ENCODE results near the gene POU3F2. TPM values are rescaled to one million over a fixed set of nuclear protein-coding genes. Genes with fewer than 3 reads are reported as not detected.

POU3F2 gene
- total and polyA plus RNA-seq, 12 donors = not detected

DNA sequence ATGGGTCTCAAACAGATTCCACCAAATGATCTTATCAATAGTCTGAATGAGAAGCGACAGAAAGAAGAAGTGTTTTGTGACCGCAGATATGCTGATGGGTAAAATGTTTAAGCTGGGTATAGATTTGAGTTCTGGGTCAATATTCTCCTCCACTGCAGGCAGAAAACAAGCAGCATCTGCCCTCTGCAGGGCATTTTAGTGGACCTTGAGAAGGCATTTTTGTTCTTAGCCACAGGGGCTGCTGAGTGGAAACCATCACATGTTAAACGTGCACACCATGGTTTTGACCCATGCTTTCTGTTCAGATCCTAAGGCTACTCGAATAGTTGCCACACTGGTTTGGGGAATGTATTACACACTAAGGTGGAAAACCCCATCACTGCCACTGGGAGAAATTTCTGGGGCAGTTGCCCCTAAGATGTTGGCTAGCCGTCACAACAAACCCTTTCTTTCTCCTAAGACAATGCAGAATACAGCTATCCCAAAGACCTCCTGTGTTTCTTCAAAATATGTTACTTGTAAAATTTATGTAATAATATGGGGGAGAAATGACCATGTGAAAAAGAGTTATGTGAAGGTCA, 5.5 kb downstream of the POU3F2 start:
- Histone ChIP-seq H3K27me3 (peaks cover 55 to 100% (median 99%) of the 10 kb centered on the region in 7 donors), H3K9me3 (no peaks in the 10 kb centered on the region), H3K36me3 (no peaks in the 10 kb centered on the region), H3K4me1 (peaks cover under 1 to 32% (median 26%) of the 10 kb centered on the region in 9 donors), H3K4me3 (no peak overlapping the region), H3K27ac (no peak overlapping the region)
- TF ChIP-seq, protein P1, sequence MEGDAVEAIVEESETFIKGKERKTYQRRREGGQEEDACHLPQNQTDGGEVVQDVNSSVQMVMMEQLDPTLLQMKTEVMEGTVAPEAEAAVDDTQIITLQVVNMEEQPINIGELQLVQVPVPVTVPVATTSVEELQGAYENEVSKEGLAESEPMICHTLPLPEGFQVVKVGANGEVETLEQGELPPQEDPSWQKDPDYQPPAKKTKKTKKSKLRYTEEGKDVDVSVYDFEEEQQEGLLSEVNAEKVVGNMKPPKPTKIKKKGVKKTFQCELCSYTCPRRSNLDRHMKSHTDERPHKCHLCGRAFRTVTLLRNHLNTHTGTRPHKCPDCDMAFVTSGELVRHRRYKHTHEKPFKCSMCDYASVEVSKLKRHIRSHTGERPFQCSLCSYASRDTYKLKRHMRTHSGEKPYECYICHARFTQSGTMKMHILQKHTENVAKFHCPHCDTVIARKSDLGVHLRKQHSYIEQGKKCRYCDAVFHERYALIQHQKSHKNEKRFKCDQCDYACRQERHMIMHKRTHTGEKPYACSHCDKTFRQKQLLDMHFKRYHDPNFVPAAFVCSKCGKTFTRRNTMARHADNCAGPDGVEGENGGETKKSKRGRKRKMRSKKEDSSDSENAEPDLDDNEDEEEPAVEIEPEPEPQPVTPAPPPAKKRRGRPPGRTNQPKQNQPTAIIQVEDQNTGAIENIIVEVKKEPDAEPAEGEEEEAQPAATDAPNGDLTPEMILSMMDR (IDR thresholded peaks at IDR 0.05) = no peak
- intact Hi-C loops (cut with DNase I) = loop anchor here in 6 of 10 donors (5.0 to 10.0 kb wide), 4 partner anchors 285 to 1655 kb away; no protein-coding TSS in a partner anchor
- no peak for DNase-seq
- no peak for ATAC-seq
- WGBS, 2 donors = 22 to 28% methylated on average over 5 of the region's 5 CpGs

DNA sequence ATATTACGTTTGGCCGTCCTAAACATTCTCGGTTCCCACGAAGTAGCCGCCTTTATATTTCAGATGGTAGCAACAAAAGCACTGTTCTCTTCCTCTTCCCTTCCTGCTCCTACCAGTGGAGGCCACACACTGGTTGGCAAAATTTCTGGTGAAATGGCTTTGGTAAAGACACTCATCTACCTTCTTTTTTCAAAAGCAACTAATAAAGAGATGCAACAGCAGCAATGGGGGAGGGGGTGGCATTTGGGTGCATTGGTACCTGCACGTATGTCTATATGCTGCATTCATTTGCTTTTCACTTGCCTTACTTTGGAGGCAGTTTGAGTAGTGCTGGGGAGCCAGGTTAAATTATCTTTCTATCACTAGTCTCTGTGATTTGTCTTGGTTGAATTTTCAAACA, 6.0 kb downstream of the POU3F2 start:
- H3K36me3 ChIP-seq = no peaks in the 10 kb centered on the region
- no peaks in the 10 kb centered on the region for H3K9me3 ChIP-seq
- TF ChIP-seq, protein P1 (IDR thresholded peaks at IDR 0.05) = no peak
- peaks cover 59 to 100% (median 100%) of the 10 kb centered on the region in 7 donors for H3K27me3 ChIP-seq
- no peak overlapping the region for H3K4me3 ChIP-seq
- ATAC-seq = no peak
- no peak overlapping the region for H3K27ac ChIP-seq
- DNase-seq = no peak
- 39 to 49% methylated on average over 6 of the region's 6 CpGs for WGBS, 2 donors
- H3K4me1 ChIP-seq = peaks cover 4 to 33% (median 28%) of the 10 kb centered on the region in 9 donors
- intact Hi-C loops (cut with DNase I) = loop anchor here in 6 of 10 donors (5.0 to 10.0 kb wide), 4 partner anchors 284 to 1656 kb away; no protein-coding TSS in a partner anchor

DNA sequence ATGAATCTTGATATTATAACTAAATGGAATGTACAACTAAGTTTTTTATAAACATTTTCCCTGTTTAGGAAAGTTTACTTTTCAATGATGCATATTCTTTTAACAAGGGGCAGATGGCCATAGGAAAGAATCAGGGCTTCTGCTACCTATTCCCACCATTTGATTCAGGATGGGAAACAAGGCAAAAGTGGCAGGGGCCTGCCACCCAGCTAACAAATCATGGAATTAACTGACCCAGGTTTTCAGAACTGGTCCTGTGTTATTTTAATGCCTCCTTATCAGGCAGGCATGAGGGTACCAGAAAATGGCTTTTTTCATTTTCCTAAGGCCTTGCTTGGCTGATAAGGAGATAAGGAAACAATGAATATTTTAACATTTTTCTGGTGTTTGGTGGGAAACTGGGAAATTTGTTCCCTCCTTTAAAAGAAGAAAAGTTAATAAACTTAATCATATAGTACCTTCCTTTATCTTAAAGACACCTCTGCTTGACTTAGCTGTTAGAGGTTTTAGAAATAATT, 6.7 kb downstream of the POU3F2 start:
- Histone ChIP-seq H3K9me3 (no peaks in the 10 kb centered on the region), H3K4me1 (peaks cover 4 to 31% (median 23%) of the 10 kb centered on the region in 9 donors), H3K27ac (no peak overlapping the region), H3K4me3 (no peak overlapping the region), H3K36me3 (no peaks in the 10 kb centered on the region), H3K27me3 (peaks cover 53 to 100% (median 100%) of the 10 kb centered on the region in 7 donors)
- TF ChIP-seq, protein P1 (IDR thresholded peaks at IDR 0.05) = no peak
- intact Hi-C loops (cut with DNase I) = loop anchor here in 6 of 10 donors (5.0 to 10.0 kb wide), 4 partner anchors 284 to 1656 kb away; no protein-coding TSS in a partner anchor
- ATAC-seq (no peak), DNase-seq (no peak)

DNA sequence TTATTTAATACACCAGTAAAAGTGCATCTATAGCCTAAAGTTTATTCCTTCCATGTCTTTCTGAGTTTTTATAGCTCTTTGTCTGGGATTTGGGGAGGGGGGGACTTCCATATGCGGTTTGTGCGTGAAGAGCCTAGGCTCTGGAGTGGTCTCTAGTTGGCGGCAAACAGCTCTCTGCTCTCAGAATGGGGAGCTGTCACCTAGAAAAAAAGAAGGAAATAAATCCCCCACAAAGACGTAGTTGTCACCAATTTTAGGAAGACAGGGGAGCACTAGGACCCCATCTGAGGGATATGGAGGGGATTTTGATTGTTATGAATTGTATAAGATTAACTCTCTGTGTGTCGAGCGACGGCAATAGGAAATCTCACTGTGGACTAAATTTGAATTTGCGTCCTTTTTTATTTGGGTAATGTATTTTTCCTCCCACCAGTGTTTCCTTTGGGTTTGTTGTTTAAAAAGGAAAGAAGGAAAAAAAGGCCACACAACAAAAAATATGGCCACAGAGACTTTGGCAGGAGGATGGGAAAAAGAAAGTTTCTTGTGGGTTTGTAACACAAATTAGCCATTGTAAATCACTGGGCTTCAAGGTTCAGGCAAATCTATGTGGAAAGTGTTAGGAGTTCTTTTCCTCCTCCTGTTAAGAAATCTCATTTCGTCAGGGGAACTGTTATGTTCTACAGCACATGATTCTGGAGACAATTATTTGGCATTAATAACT, 7.4 kb downstream of the POU3F2 start:
- Histone ChIP-seq H3K4me3 (no peak overlapping the region), H3K27ac (no peak overlapping the region), H3K36me3 (no peaks in the 10 kb centered on the region), H3K4me1 (peaks cover 4 to 29% (median 23%) of the 10 kb centered on the region in 9 donors), H3K9me3 (no peaks in the 10 kb centered on the region), H3K27me3 (peaks cover 49 to 100% (median 100%) of the 10 kb centered on the region in 7 donors)
- no peak for DNase-seq
- TF ChIP-seq, protein P1 (IDR thresholded peaks at IDR 0.05) = no peak
- intact Hi-C loops (cut with DNase I) = loop anchor here in 6 of 10 donors (5.0 to 10.0 kb wide), 4 partner anchors 283 to 1657 kb away; no protein-coding TSS in a partner anchor
- no peak for ATAC-seq
- WGBS, 2 donors = 21 to 33% methylated on average over 9 of the region's 9 CpGs
